Measurements from ENCODE around the gene LCN10. TPM values are rescaled to one million over a fixed set of nuclear protein-coding genes. Genes with fewer than 3 reads are reported as not detected.

Gene LCN10
- total and polyA plus RNA-seq, 4 experiments from 2014 or later, result 0.22 to 1.3 (median 0.70) TPM

GRCh38 chr9:136701668-136702053 lies 41.1 kb downstream of the LCN10 start:
- ChIA-PET CTCF (ENCODE audit: partially characterized antibody) (no interaction called here), POLR2A (ENCODE audit: partially characterized antibody) (interaction anchor here (1.1 kb wide), 1 partner anchor 15 kb away, joined by 3 read pairs; the partner anchor contains the start of gene AGPAT2)
- Histone ChIP-seq H3K27me3 (ENCODE audit: insufficient read depth, low read length) (no peaks in the 10 kb centered on the region), H3K4me3 (ENCODE audit: low read length in 2 of 2) (no peak overlapping the region), H3K36me3 (ENCODE audit: insufficient read depth, low read length) (no peaks in the 10 kb centered on the region), H3K4me1 (ENCODE audit: insufficient read depth, low read length) (peaks cover 18% of the 10 kb centered on the region), H3K9me3 (ENCODE audit: control insufficient read depth in 1 of 2, low read length in 2 of 2) (no peaks in the 10 kb centered on the region), H3K27ac (ENCODE audit: low read depth, low read length) (no peak overlapping the region)
- intact Hi-C loops (cut with micrococcal nuclease), result no loop called here
- Mint-ChIP-seq H3K27ac (peak overlapping the region in 5 of 7 donors; percentile 15 to 95 (median 86)), H3K4me1 (peaks cover 5 to 20% (median 14%) of the 10 kb centered on the region in 4 donors), H3K36me3 (no peaks in the 10 kb centered on the region), H3K27me3 (peaks cover 5 to 13% of the 10 kb centered on the region in 2 donors), H3K9me3 (no peaks in the 10 kb centered on the region), H3K4me3 (peak overlapping the region; percentile 48 to 86 (median 78))
- DNase-seq, result no peak

- Histone ChIP-seq H3K27me3 (ENCODE audit: insufficient read depth, low read length) (no peaks in the 10 kb centered on the region), H3K4me1 (ENCODE audit: insufficient read depth, low read length) (peaks cover 18% of the 10 kb centered on the region), H3K27ac (ENCODE audit: low read depth, low read length) (no peak overlapping the region), H3K36me3 (ENCODE audit: insufficient read depth, low read length) (no peaks in the 10 kb centered on the region), H3K4me3 (ENCODE audit: low read length in 2 of 2) (peak overlapping the region; percentile 34 to 36), H3K9me3 (ENCODE audit: control insufficient read depth in 1 of 2, low read length in 2 of 2) (no peaks in the 10 kb centered on the region)
- Mint-ChIP-seq H3K9me3 (no peaks in the 10 kb centered on the region), H3K4me3 (peak overlapping the region; percentile 68 to 86 (median 78)), H3K4me1 (peaks cover 5 to 20% (median 14%) of the 10 kb centered on the region in 4 donors), H3K36me3 (no peaks in the 10 kb centered on the region), H3K27me3 (peaks cover 5 to 13% of the 10 kb centered on the region in 2 donors), H3K27ac (peak overlapping the region; percentile 68 to 95 (median 87))
- CTCF ChIA-PET (ENCODE audit: partially characterized antibody), result interaction anchor here (0.6 to 0.7 kb wide), 2 partner anchors 32 to 744 kb away, joined by 3 to 4 read pairs; no protein-coding TSS in a partner anchor
- POLR2A ChIA-PET (ENCODE audit: partially characterized antibody), result interaction anchor here (0.6 to 1.0 kb wide), 2 partner anchors 27 to 44 kb away, joined by 3 to 6 read pairs; no protein-coding TSS in a partner anchor
- intact Hi-C loops (cut with micrococcal nuclease), result no loop called here
- peak; percentile 50 to 81 (median 50) for DNase-seq
Observed at GRCh38 chr9:136700959-136701667, 41.6 kb downstream of the LCN10 start.

GRCh38 chr9:136700304-136700703 lies 42.4 kb downstream of the LCN10 start:
- H3K27me3 Mint-ChIP-seq, result peaks cover 2 to 13% of the 10 kb centered on the region in 2 donors
- no peaks in the 10 kb centered on the region for H3K9me3 ChIP-seq (ENCODE audit: control insufficient read depth in 1 of 2, low read length in 2 of 2)
- ChIA-PET CTCF (ENCODE audit: partially characterized antibody) (interaction anchor here (1.1 kb wide), 1 partner anchor 28 kb away, joined by 4 read pairs; no protein-coding TSS in a partner anchor), POLR2A (ENCODE audit: partially characterized antibody) (interaction anchor here (1.0 kb wide), 1 partner anchor 28 kb away, joined by 6 read pairs; no protein-coding TSS in a partner anchor)
- DNase-seq, result no peak
- no peak overlapping the region for H3K27ac ChIP-seq (ENCODE audit: low read depth, low read length)
- no peak overlapping the region for H3K4me3 ChIP-seq (ENCODE audit: low read length in 2 of 2)
- H3K36me3 Mint-ChIP-seq, result no peaks in the 10 kb centered on the region
- H3K27ac Mint-ChIP-seq, result no peak overlapping the region
- intact Hi-C loops (cut with micrococcal nuclease), result no loop called here
- no peaks in the 10 kb centered on the region for H3K36me3 ChIP-seq (ENCODE audit: insufficient read depth, low read length)
- peak overlapping the region in 2 of 8 donors; percentile 52 to 55 for H3K4me3 Mint-ChIP-seq
- H3K9me3 Mint-ChIP-seq, result no peaks in the 10 kb centered on the region
- H3K4me1 Mint-ChIP-seq, result peaks cover 5 to 20% (median 14%) of the 10 kb centered on the region in 4 donors
- no peaks in the 10 kb centered on the region for H3K27me3 ChIP-seq (ENCODE audit: insufficient read depth, low read length)
- H3K4me1 ChIP-seq (ENCODE audit: insufficient read depth, low read length), result peaks cover 18% of the 10 kb centered on the region

- Mint-ChIP-seq H3K4me3 (no peak overlapping the region), H3K4me1 (peaks cover 5 to 20% (median 14%) of the 10 kb centered on the region in 4 donors), H3K27me3 (peaks cover 2 to 13% of the 10 kb centered on the region in 2 donors), H3K36me3 (no peaks in the 10 kb centered on the region), H3K9me3 (no peaks in the 10 kb centered on the region), H3K27ac (no peak overlapping the region)
- no peak overlapping the region for H3K27ac ChIP-seq (ENCODE audit: low read depth, low read length)
- DNase-seq, result no peak
- intact Hi-C loops (cut with micrococcal nuclease), result no loop called here
- H3K36me3 ChIP-seq (ENCODE audit: insufficient read depth, low read length), result no peaks in the 10 kb centered on the region
- H3K4me3 ChIP-seq (ENCODE audit: low read length in 2 of 2), result no peak overlapping the region
- ChIA-PET POLR2A (ENCODE audit: partially characterized antibody) (no interaction called here), CTCF (ENCODE audit: partially characterized antibody) (no interaction called here)
- H3K27me3 ChIP-seq (ENCODE audit: insufficient read depth, low read length), result no peaks in the 10 kb centered on the region
- peaks cover 18% of the 10 kb centered on the region for H3K4me1 ChIP-seq (ENCODE audit: insufficient read depth, low read length)
- no peaks in the 10 kb centered on the region for H3K9me3 ChIP-seq (ENCODE audit: control insufficient read depth in 1 of 2, low read length in 2 of 2)
Observed at GRCh38 chr9:136698635-136699246, 44.0 kb downstream of the LCN10 start.

GRCh38 chr9:136697821-136698526 lies 44.8 kb downstream of the LCN10 start:
- no peaks in the 10 kb centered on the region for H3K36me3 Mint-ChIP-seq
- ChIA-PET CTCF (ENCODE audit: partially characterized antibody) (no interaction called here), POLR2A (ENCODE audit: partially characterized antibody) (no interaction called here)
- H3K27ac Mint-ChIP-seq, result no peak overlapping the region
- no peak overlapping the region for H3K27ac ChIP-seq (ENCODE audit: low read depth, low read length)
- H3K9me3 ChIP-seq (ENCODE audit: control insufficient read depth in 1 of 2, low read length in 2 of 2), result no peaks in the 10 kb centered on the region
- H3K4me1 ChIP-seq (ENCODE audit: insufficient read depth, low read length), result peaks cover 18% of the 10 kb centered on the region
- H3K9me3 Mint-ChIP-seq, result no peaks in the 10 kb centered on the region
- DNase-seq, result no peak
- H3K4me1 Mint-ChIP-seq, result peaks cover 5 to 20% (median 14%) of the 10 kb centered on the region in 4 donors
- H3K27me3 ChIP-seq (ENCODE audit: insufficient read depth, low read length), result no peaks in the 10 kb centered on the region
- no peaks in the 10 kb centered on the region for H3K36me3 ChIP-seq (ENCODE audit: insufficient read depth, low read length)
- intact Hi-C loops (cut with micrococcal nuclease), result no loop called here
- H3K27me3 Mint-ChIP-seq, result peaks cover 2 to 17% of the 10 kb centered on the region in 2 donors
- H3K4me3 Mint-ChIP-seq, result no peak overlapping the region
- no peak overlapping the region for H3K4me3 ChIP-seq (ENCODE audit: low read length in 2 of 2)

GRCh38 chr9:136697146-136697820 lies 45.5 kb downstream of the LCN10 start:
- no peak overlapping the region for H3K27ac ChIP-seq (ENCODE audit: low read depth, low read length)
- H3K27me3 Mint-ChIP-seq, result peaks cover 2 to 17% of the 10 kb centered on the region in 2 donors
- ChIA-PET CTCF (ENCODE audit: partially characterized antibody) (no interaction called here), POLR2A (ENCODE audit: partially characterized antibody) (no interaction called here)
- H3K4me3 ChIP-seq (ENCODE audit: low read length in 2 of 2), result no peak overlapping the region
- DNase-seq, result no peak
- intact Hi-C loops (cut with micrococcal nuclease), result no loop called here
- no peaks in the 10 kb centered on the region for H3K27me3 ChIP-seq (ENCODE audit: insufficient read depth, low read length)
- no peaks in the 10 kb centered on the region for H3K9me3 ChIP-seq (ENCODE audit: control insufficient read depth in 1 of 2, low read length in 2 of 2)
- peak overlapping the region in 1 of 7 donors; percentile 38 for H3K27ac Mint-ChIP-seq
- H3K4me1 ChIP-seq (ENCODE audit: insufficient read depth, low read length), result peaks cover 18% of the 10 kb centered on the region
- no peaks in the 10 kb centered on the region for H3K36me3 Mint-ChIP-seq
- H3K9me3 Mint-ChIP-seq, result no peaks in the 10 kb centered on the region
- H3K4me1 Mint-ChIP-seq, result peaks cover 5 to 20% (median 14%) of the 10 kb centered on the region in 4 donors
- no peak overlapping the region for H3K4me3 Mint-ChIP-seq
- no peaks in the 10 kb centered on the region for H3K36me3 ChIP-seq (ENCODE audit: insufficient read depth, low read length)
